GM18499 (cell line): ENCODE results near the gene ELAVL2.
"Not testable (repeated sequence)": the region's sequence is repeated elsewhere in the genome, so short reads cannot be mapped to it uniquely, and the experiment has no call there.

ENCODE experiments used
- ATAC-seq: cut with Tn5 transposase; IDR thresholded peaks from one replicate; pipeline ENCODE4 v1.9.1; 2021; ENCODE audit warnings: moderate number of reproducible peaks; ENCODE audit not compliant: insufficient read depth, unreplicated experiment

The ELAVL2 gene

GRCh38 chr9:23730364-23730763 lies 95.7 kb downstream of the ELAVL2 start:
- no peak for ATAC-seq

GRCh38 chr9:23728736-23729135 lies 97.3 kb downstream of the ELAVL2 start:
- no peak for ATAC-seq

- no peak for ATAC-seq
These were observed 100.6 kb downstream of the ELAVL2 start for GRCh38 chr9:23725279-23725946.

GRCh38 chr9:23723672-23724071 lies 102.4 kb downstream of the ELAVL2 start:
- ATAC-seq, result no peak

GRCh38 chr9:23723048-23723447 lies 103.0 kb downstream of the ELAVL2 start:
- not testable (repeated sequence) for ATAC-seq

- ATAC-seq, result no peak
These were observed 104.6 kb downstream of the ELAVL2 start for GRCh38 chr9:23721466-23721865.

- ATAC-seq, result no peak
These were observed 108.5 kb downstream of the ELAVL2 start for GRCh38 chr9:23717505-23717904.

- no peak for ATAC-seq
These were observed 118.8 kb downstream of the ELAVL2 start for GRCh38 chr9:23707249-23707648.

GRCh38 chr9:23702311-23702922 lies 123.6 kb downstream of the ELAVL2 start:
- no peak for ATAC-seq

GRCh38 chr9:23701291-23701690 lies 124.7 kb downstream of the ELAVL2 start:
- no peak for ATAC-seq

- no peak for ATAC-seq
These were observed 125.7 kb downstream of the ELAVL2 start for GRCh38 chr9:23700359-23700758.

GRCh38 chr9:23698161-23698560 lies 127.9 kb downstream of the ELAVL2 start:
- no peak for ATAC-seq

GRCh38 chr9:23695572-23695971 lies 130.5 kb downstream of the ELAVL2 start:
- ATAC-seq, result no peak

- ATAC-seq, result no peak
These were observed 132.7 kb downstream of the ELAVL2 start for GRCh38 chr9:23693374-23693773.

GRCh38 chr9:23686896-23687295 lies 139.1 kb downstream of the ELAVL2 start:
- ATAC-seq, result no peak

- ATAC-seq, result no peak
These were observed 139.8 kb downstream of the ELAVL2 start for GRCh38 chr9:23686257-23686656.

GRCh38 chr9:23683611-23684061 lies 142.4 kb downstream of the ELAVL2 start:
- ATAC-seq, result no peak

GRCh38 chr9:23682891-23683431 lies 143.1 kb downstream of the ELAVL2 start:
- no peak for ATAC-seq

GRCh38 chr9:23682352-23682751 lies 143.7 kb downstream of the ELAVL2 start:
- ATAC-seq, result no peak

GRCh38 chr9:23677446-23677845 lies 148.6 kb downstream of the ELAVL2 start:
- ATAC-seq, result no peak

- ATAC-seq, result no peak
These were observed 151.9 kb downstream of the ELAVL2 start for GRCh38 chr9:23674016-23674585.
